Uterus (tissue), 2 donors: ENCODE measurements around the gene IL5.

ENCODE experiments used
- CTCF ChIP-seq, 4 experiments: fragments of 200-600 bp in 2 of 4; fragments of 450-650 bp in 2 of 4; sonication (generic) in 2 of 4; IDR thresholded peaks; one replicate each; pipeline ENCODE4 v1.5.1; 2016 to 2019; ENCODE audit warnings: antibody characterized with exemption in 4 of 4, mild to moderate bottlenecking in 2 of 4, moderate library complexity in 1 of 4
- POLR2A ChIP-seq, 2 donors: fragments of 450-650 bp; IDR thresholded peaks; one replicate each; pipeline ENCODE4 v1.6.1; 2016; ENCODE audit warnings: antibody characterized with exemption in 2 of 2, mild to moderate bottlenecking in 1 of 2, moderate library complexity in 1 of 2

- TF ChIP-seq CTCF (IDR thresholded peaks at IDR 0.05) (no peak), POLR2A (IDR thresholded peaks at IDR 0.05) (no peak)
Measured at GRCh38 chr5:132503244-132503643, 40.1 kb downstream of the IL5 start.
